Stimulated activated CD8-positive, alpha-beta memory T cell treated with anti-CD3 and anti-CD28 coated beads, Interleukin-7, amount 100 ng/mL, for 4 hours (primary cell): ENCODE measurements around the gene SCUBE1.

ENCODE experiments used
- DNase-seq, 2 donors: peaks; one replicate each; pipeline ENCODE4 v3.0.0-alpha.2; 2020; ENCODE audit warnings: low read depth in 2 of 2

The SCUBE1 gene

GRCh38 chr22:43236411-43237166 lies 106.6 kb downstream of the SCUBE1 start:
- no peak for DNase-seq

- DNase-seq: no peak
Measured at GRCh38 chr22:43235445-43236409, 107.4 kb downstream of the SCUBE1 start.

GRCh38 chr22:43234264-43234988 lies 108.7 kb downstream of the SCUBE1 start:
- DNase-seq: no peak

GRCh38 chr22:43233529-43233928 lies 109.6 kb downstream of the SCUBE1 start:
- no peak for DNase-seq

- no peak for DNase-seq
Measured at GRCh38 chr22:43232445-43232844, 110.7 kb downstream of the SCUBE1 start.

GRCh38 chr22:43231724-43232034 lies 111.5 kb downstream of the SCUBE1 start:
- DNase-seq: no peak

- peak; percentile 26 to 41 for DNase-seq
Measured at GRCh38 chr22:43230971-43231723, 112.0 kb downstream of the SCUBE1 start.

GRCh38 chr22:43230571-43230970 lies 112.6 kb downstream of the SCUBE1 start:
- no peak for DNase-seq

- DNase-seq: no peak
Measured at GRCh38 chr22:43228863-43229262, 114.3 kb downstream of the SCUBE1 start.

- DNase-seq: no peak
Measured at GRCh38 chr22:43228330-43228729, 114.8 kb downstream of the SCUBE1 start.

- no peak for DNase-seq
Measured at GRCh38 chr22:43227239-43227630, 115.9 kb downstream of the SCUBE1 start.

- DNase-seq: no peak
Measured at GRCh38 chr22:43226377-43227238, 116.6 kb downstream of the SCUBE1 start.

GRCh38 chr22:43225609-43226008 lies 117.6 kb downstream of the SCUBE1 start:
- no peak for DNase-seq

GRCh38 chr22:43222987-43223386 lies 120.2 kb downstream of the SCUBE1 start:
- DNase-seq: no peak

GRCh38 chr22:43222262-43222661 lies 120.9 kb downstream of the SCUBE1 start:
- no peak for DNase-seq

GRCh38 chr22:43220625-43221380 lies 122.4 kb downstream of the SCUBE1 start:
- DNase-seq: no peak

- DNase-seq: no peak
Measured at GRCh38 chr22:43218786-43219185, 124.4 kb downstream of the SCUBE1 start.

- DNase-seq: no peak
Measured at GRCh38 chr22:43217285-43218030, 125.7 kb downstream of the SCUBE1 start.

GRCh38 chr22:43216738-43217137 lies 126.4 kb downstream of the SCUBE1 start:
- DNase-seq: no peak
